ENCODE results near the gene FTO.

FTO gene

DNA sequence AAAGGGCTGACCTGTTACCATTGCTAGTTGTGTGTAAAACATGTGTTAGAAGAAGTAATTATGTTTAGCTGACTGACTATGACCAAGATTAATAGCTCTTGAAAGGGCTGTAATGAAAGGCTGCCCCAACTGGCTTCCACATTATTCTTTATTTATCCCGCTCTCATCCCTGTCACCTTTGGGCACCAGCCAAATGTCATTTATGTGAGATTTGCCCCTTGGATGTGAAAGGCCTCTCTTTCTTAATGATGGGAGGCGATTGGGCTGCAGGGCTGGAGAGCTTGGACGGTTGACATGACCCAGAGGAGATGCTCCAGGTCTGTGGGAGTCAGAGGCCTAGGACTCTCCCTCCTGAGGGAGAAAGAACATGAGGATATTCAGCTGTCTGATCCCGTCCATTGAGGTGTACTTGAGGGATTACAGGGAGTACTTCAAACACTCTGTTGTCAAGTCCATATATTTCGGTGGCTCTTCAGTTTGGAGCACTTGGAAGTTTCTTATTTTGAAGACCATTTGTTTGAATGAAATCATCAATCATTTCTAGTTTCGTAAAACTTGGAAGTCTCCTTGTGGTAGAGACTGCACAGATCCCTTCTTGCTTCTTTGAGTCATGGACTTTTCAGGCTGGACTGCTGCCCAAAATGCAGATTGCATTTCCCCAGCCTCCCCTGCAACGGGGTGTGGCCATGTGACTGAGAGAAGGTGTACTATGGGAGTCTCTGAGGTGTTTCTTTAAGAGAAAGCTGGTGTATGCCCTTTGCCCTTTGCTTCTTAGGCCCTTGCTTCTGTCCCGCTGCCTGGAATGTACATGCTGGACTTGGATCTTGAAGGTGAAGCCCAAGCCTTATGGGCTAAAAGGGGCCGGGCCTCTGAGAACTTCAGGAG lies 51.3 kb downstream of the FTO start:
- no peak overlapping the region for H2AFZ ChIP-seq (ENCODE audit: low read depth, low read length, severe bottlenecking)
- no peak overlapping the region for H3K27ac ChIP-seq (ENCODE audit: low read depth, low read length)
- no peaks in the 10 kb centered on the region for H3K79me2 ChIP-seq (ENCODE audit: insufficient read depth, low read length)
- no peaks in the 10 kb centered on the region for H3K27me3 ChIP-seq (ENCODE audit: low read length)
- H3K9me2 ChIP-seq (replicated peaks; ENCODE audit: insufficient read depth, low read length) = no peaks in the 10 kb centered on the region
- H3F3A ChIP-seq (ENCODE audit: insufficient read depth) = no peaks in the 10 kb centered on the region
- TF ChIP-seq EZH2phosphoT487 (conservative IDR thresholded peaks at IDR 0.05; ENCODE audit: low read length) = no peak
- TF ChIP-seq, protein P1, sequence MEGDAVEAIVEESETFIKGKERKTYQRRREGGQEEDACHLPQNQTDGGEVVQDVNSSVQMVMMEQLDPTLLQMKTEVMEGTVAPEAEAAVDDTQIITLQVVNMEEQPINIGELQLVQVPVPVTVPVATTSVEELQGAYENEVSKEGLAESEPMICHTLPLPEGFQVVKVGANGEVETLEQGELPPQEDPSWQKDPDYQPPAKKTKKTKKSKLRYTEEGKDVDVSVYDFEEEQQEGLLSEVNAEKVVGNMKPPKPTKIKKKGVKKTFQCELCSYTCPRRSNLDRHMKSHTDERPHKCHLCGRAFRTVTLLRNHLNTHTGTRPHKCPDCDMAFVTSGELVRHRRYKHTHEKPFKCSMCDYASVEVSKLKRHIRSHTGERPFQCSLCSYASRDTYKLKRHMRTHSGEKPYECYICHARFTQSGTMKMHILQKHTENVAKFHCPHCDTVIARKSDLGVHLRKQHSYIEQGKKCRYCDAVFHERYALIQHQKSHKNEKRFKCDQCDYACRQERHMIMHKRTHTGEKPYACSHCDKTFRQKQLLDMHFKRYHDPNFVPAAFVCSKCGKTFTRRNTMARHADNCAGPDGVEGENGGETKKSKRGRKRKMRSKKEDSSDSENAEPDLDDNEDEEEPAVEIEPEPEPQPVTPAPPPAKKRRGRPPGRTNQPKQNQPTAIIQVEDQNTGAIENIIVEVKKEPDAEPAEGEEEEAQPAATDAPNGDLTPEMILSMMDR (IDR thresholded peaks at IDR 0.05; ENCODE audit: insufficient read depth, low read length, poor library complexity, severe bottlenecking) = no peak
- no peak overlapping the region for H3K4me3 ChIP-seq (ENCODE audit: insufficient read depth, low read length, poor library complexity, severe bottlenecking)
- H4K20me1 ChIP-seq (ENCODE audit: low read depth, low read length) = 0 out of 2 replicates have a peak, but pooled peaks cover 4% of the 10 kb centered on the region
- H3K4me2 ChIP-seq (ENCODE audit: low read depth, low read length, poor library complexity, severe bottlenecking) = no peak overlapping the region
- no peak overlapping the region for H3K9ac ChIP-seq (ENCODE audit: low read length)
- H3K9me3 ChIP-seq (ENCODE audit: insufficient read depth, low read length) = no peaks in the 10 kb centered on the region
- no peaks in the 10 kb centered on the region for H3K36me3 ChIP-seq (ENCODE audit: low read length)

DNA sequence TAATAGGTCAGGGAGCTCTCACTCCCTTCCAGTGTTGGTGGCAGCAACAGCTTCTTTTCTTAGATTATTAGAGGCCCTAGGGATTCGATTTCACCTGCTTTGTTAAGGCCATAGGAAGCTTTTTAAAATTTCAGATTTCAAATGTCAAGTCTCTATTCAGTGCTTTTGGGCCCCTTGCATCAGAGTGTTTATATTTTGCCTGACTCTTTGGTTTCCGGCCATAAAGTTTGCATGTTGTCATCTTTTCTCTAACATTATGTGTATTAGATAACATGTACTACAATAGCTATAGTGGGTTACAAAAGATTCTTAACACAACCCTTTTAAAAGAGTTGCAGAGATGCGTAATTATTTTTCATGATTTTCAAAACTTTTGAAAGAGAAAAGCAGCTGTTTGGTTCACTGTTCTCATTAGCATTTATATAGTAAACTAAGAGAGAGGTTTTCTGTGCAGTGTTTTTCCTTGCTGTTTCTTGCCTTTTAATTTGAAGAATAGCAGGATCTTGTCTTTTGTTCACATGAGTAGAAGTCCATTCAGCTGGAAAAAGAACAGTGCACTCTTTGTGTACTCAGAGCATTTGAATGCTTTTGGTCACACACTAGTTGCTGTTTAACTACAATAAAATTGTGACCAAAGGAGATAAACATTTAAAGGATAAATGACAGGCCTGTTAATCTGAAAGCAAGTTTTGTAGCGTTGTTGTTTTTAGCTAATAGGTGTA lies 52.5 kb downstream of the FTO start:
- H2AFZ ChIP-seq (ENCODE audit: low read depth, low read length, severe bottlenecking) = no peak overlapping the region
- no peaks in the 10 kb centered on the region for H3K79me2 ChIP-seq (ENCODE audit: insufficient read depth, low read length)
- H3K4me3 ChIP-seq (ENCODE audit: insufficient read depth, low read length, poor library complexity, severe bottlenecking) = no peak overlapping the region
- no peaks in the 10 kb centered on the region for H3K27me3 ChIP-seq (ENCODE audit: low read length)
- no peak overlapping the region for H3K4me2 ChIP-seq (ENCODE audit: low read depth, low read length, poor library complexity, severe bottlenecking)
- no peak overlapping the region for H3K9ac ChIP-seq (ENCODE audit: low read length)
- TF ChIP-seq, protein P1 (IDR thresholded peaks at IDR 0.05; ENCODE audit: insufficient read depth, low read length, poor library complexity, severe bottlenecking) = no peak
- TF ChIP-seq EZH2phosphoT487 (conservative IDR thresholded peaks at IDR 0.05; ENCODE audit: low read length) = no peak
- no peaks in the 10 kb centered on the region for H3F3A ChIP-seq (ENCODE audit: insufficient read depth)
- 0 out of 2 replicates have a peak, but pooled peaks cover 4% of the 10 kb centered on the region for H4K20me1 ChIP-seq (ENCODE audit: low read depth, low read length)
- H3K27ac ChIP-seq (ENCODE audit: low read depth, low read length) = no peak overlapping the region
- no peaks in the 10 kb centered on the region for H3K9me3 ChIP-seq (ENCODE audit: insufficient read depth, low read length)
- no peaks in the 10 kb centered on the region for H3K36me3 ChIP-seq (ENCODE audit: low read length)
- no peaks in the 10 kb centered on the region for H3K9me2 ChIP-seq (replicated peaks; ENCODE audit: insufficient read depth, low read length)

DNA sequence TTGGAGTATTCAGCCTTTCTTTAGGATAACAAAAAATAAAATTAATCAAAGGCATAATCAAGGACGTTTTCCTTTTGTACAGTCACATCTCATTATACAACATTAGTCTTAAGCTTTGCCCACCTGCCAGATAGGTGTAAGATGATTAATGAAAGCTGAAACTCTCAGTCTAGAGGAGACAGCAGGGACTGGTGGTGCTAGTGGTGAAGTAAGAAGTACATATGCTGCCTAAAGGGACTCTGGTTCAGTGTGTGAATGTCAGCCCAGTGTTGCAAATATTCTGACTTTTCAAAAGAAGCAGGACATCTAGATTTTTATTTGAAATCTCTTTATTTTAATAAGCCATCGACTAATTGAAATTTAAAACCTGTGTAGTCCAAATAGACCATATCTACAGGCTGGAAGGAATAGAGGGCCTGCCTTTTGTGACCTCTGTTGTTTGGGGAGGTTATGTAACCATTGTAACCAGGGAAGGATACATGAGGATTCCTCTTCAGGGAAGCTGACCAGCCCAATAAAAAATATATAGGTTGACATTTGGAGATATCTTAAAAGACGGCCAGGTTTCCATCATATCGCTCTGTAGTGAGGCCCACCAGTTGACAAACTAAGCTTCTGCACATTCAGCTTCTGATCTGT lies 54.1 kb downstream of the FTO start:
- no peaks in the 10 kb centered on the region for H3F3A ChIP-seq (ENCODE audit: insufficient read depth)
- no peak overlapping the region for H3K9ac ChIP-seq (ENCODE audit: low read length)
- H3K4me2 ChIP-seq (ENCODE audit: low read depth, low read length, poor library complexity, severe bottlenecking) = no peak overlapping the region
- TF ChIP-seq, protein P1 (IDR thresholded peaks at IDR 0.05; ENCODE audit: insufficient read depth, low read length, poor library complexity, severe bottlenecking) = no peak
- TF ChIP-seq EZH2phosphoT487 (conservative IDR thresholded peaks at IDR 0.05; ENCODE audit: low read length) = no peak
- H3K9me3 ChIP-seq (ENCODE audit: insufficient read depth, low read length) = no peaks in the 10 kb centered on the region
- no peaks in the 10 kb centered on the region for H3K27me3 ChIP-seq (ENCODE audit: low read length)
- peaks cover 9% of the 10 kb centered on the region; the same call in 1 of the 2 replicates for H4K20me1 ChIP-seq (ENCODE audit: low read depth, low read length)
- H2AFZ ChIP-seq (ENCODE audit: low read depth, low read length, severe bottlenecking) = no peak overlapping the region
- H3K27ac ChIP-seq (ENCODE audit: low read depth, low read length) = no peak overlapping the region
- H3K79me2 ChIP-seq (ENCODE audit: insufficient read depth, low read length) = no peaks in the 10 kb centered on the region
- no peaks in the 10 kb centered on the region for H3K36me3 ChIP-seq (ENCODE audit: low read length)
- no peaks in the 10 kb centered on the region for H3K9me2 ChIP-seq (replicated peaks; ENCODE audit: insufficient read depth, low read length)
- H3K4me3 ChIP-seq (ENCODE audit: insufficient read depth, low read length, poor library complexity, severe bottlenecking) = no peak overlapping the region
